Upper lobe of right lung (tissue), 1 donor: ENCODE results near the gene NUMBL. TPM values are rescaled to one million over a fixed set of nuclear protein-coding genes. Genes with fewer than 3 reads are reported as not detected.

Experiments
- ATAC-seq: fragments of 200-7000 bp; cut with Tn5 transposase; one replicate; pipeline ENCODE4 v1.9.1; 2020; ENCODE audit warnings: mild to moderate bottlenecking, moderate library complexity
- DNase-seq: peaks from one replicate; pipeline ENCODE4 v3.0.0-alpha.2; 2020
- H3K27ac ChIP-seq: fragments of 200-600 bp; one replicate; pipeline ENCODE4 v1.8.0; 2022
- H3K27me3 ChIP-seq: fragments of 200-600 bp; one replicate; pipeline ENCODE4 v1.8.0; 2022; ENCODE audit warnings: mild to moderate bottlenecking
- H3K36me3 ChIP-seq: fragments of 200-600 bp; one replicate; pipeline ENCODE4 v1.8.0; 2022
- H3K4me1 ChIP-seq: fragments of 200-600 bp; one replicate; pipeline ENCODE4 v1.8.0; 2022
- H3K4me3 ChIP-seq: fragments of 200-600 bp; one replicate; pipeline ENCODE4 v1.8.0; 2022; ENCODE audit warnings: mild to moderate bottlenecking
- H3K9me3 ChIP-seq: fragments of 200-600 bp; one replicate; pipeline ENCODE4 v1.8.0; 2022
- CTCF ChIP-seq: fragments of 200-600 bp; IDR thresholded peaks from one replicate; pipeline ENCODE4 v1.8.0; 2022; ENCODE audit warnings: antibody characterized with exemption
- intact Hi-C: fragments of 100-400 bp; cut with DNase I; formaldehyde crosslinking; loops from one replicate; pipeline ENCODE4 v1.11.0; 2022
- total RNA-seq: library from RNA; stranded (reverse); fragmentation: NEBNext Ultra II Directional; extraction: Animal tissue kit (Norgen Biotek cat#: 25700); gene quantifications from one replicate; pipeline ENCODE4 v1.2.1, GENCODE V29; 2021
- donor health status: DM: no; HTN: yes; CAD: no; lungs with severe emphysema.

The NUMBL gene
- total RNA-seq, 1 donor from 2014 or later, result 19.5 TPM

GRCh38 chr19:40621966-40622772 is 68.3 kb downstream of the NUMBL start:
- H3K9me3 ChIP-seq, result no peaks in the 10 kb centered on the region
- H3K36me3 ChIP-seq, result peaks cover 34% of the 10 kb centered on the region
- intact Hi-C loops, result no loop called here
- H3K4me1 ChIP-seq, result no peaks in the 10 kb centered on the region
- no peak for TF ChIP-seq CTCF
- no peak for DNase-seq
- no peak overlapping the region for H3K4me3 ChIP-seq
- ATAC-seq, result no peak
- H3K27me3 ChIP-seq, result no peaks in the 10 kb centered on the region
- no peak overlapping the region for H3K27ac ChIP-seq

- H3K27ac ChIP-seq, result no peak overlapping the region
- no peaks in the 10 kb centered on the region for H3K4me1 ChIP-seq
- ATAC-seq (no peak), DNase-seq (no peak)
- no peak for TF ChIP-seq CTCF
- no peaks in the 10 kb centered on the region for H3K9me3 ChIP-seq
- no peaks in the 10 kb centered on the region for H3K27me3 ChIP-seq
- intact Hi-C loops, result no loop called here
- no peak overlapping the region for H3K4me3 ChIP-seq
- H3K36me3 ChIP-seq, result peaks cover 32% of the 10 kb centered on the region
Observed at GRCh38 chr19:40621283-40621682, 69.2 kb downstream of the NUMBL start.

GRCh38 chr19:40620161-40620485 is 70.3 kb downstream of the NUMBL start:
- Histone ChIP-seq H3K4me1 (no peaks in the 10 kb centered on the region), H3K9me3 (no peaks in the 10 kb centered on the region), H3K27ac (no peak overlapping the region), H3K36me3 (peaks cover 26% of the 10 kb centered on the region), H3K4me3 (no peak overlapping the region), H3K27me3 (no peaks in the 10 kb centered on the region)
- intact Hi-C loops, result no loop called here
- TF ChIP-seq CTCF, result no peak
- no peak for ATAC-seq
- no peak for DNase-seq

- peaks cover 26% of the 10 kb centered on the region for H3K36me3 ChIP-seq
- DNase-seq (no peak), ATAC-seq (no peak)
- H3K27ac ChIP-seq, result no peak overlapping the region
- intact Hi-C loops, result no loop called here
- H3K4me1 ChIP-seq, result peaks cover 2% of the 10 kb centered on the region
- H3K27me3 ChIP-seq, result no peaks in the 10 kb centered on the region
- H3K9me3 ChIP-seq, result no peaks in the 10 kb centered on the region
- TF ChIP-seq CTCF, result no peak
- H3K4me3 ChIP-seq, result no peak overlapping the region
Observed at GRCh38 chr19:40619333-40620160, 70.9 kb downstream of the NUMBL start.

GRCh38 chr19:40617961-40618360 is 72.5 kb downstream of the NUMBL start:
- ATAC-seq (no peak), DNase-seq (no peak)
- TF ChIP-seq CTCF, result no peak
- H3K9me3 ChIP-seq, result no peaks in the 10 kb centered on the region
- peaks cover 10% of the 10 kb centered on the region for H3K4me1 ChIP-seq
- H3K4me3 ChIP-seq, result no peak overlapping the region
- H3K27ac ChIP-seq, result no peak overlapping the region
- H3K27me3 ChIP-seq, result no peaks in the 10 kb centered on the region
- intact Hi-C loops, result no loop called here
- peaks cover 26% of the 10 kb centered on the region for H3K36me3 ChIP-seq
